HG03558 (cell line): Measurements from ENCODE around the gene POU5F1.

Experiments
- ATAC-seq: cut with Tn5 transposase; IDR thresholded peaks from one replicate; pipeline ENCODE4 v1.9.1; 2021; ENCODE audit warnings: moderate number of reproducible peaks; ENCODE audit not compliant: unreplicated experiment; ENCODE audit errors: extremely low read depth

Gene POU5F1

GRCh38 chr6:31144296-31144969 lies 26.0 kb downstream of the POU5F1 start:
- no peak for ATAC-seq

- no peak for ATAC-seq
These were observed 27.3 kb downstream of the POU5F1 start for GRCh38 chr6:31143148-31143547.

DNA sequence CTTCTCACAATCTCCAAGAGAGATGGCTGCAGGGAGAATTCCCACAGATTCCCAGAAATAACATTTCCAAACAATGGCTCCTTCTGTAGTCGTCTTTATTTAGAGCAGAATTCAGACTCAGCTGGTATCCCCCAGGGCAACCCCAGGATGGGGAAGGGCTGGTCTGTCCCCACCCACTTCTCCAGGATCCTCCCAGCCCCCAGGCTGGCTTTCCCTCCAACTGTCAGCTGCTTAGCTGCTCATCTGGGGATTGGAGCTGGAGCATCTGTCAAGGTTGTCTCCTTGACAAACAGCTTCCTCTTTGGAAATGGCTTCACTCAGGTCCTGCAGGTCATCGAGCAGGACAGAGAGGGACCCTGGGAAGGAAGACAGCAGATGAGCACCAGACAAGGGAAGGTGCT lies 28.1 kb downstream of the POU5F1 start:
- no peak for ATAC-seq

DNA sequence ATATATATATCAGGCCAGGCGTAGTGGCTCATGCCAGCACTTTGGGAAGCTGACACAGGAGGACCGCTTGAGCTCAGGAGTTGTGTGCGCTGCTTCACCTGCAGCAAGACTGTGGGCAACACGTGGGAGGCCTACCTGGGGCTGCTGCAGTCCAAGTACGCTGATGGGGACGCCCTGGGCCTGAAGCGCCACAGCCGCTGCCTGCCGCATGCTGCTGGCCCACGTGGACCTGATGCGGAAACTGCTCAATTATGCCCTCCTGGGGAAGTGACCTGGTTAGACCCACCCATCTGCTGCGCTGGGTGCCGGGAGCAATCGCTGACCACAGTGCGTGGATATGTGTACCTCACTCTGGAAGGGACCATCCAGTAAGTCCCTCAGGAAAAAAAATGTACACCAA lies 29.8 kb downstream of the POU5F1 start:
- ATAC-seq = no peak

DNA sequence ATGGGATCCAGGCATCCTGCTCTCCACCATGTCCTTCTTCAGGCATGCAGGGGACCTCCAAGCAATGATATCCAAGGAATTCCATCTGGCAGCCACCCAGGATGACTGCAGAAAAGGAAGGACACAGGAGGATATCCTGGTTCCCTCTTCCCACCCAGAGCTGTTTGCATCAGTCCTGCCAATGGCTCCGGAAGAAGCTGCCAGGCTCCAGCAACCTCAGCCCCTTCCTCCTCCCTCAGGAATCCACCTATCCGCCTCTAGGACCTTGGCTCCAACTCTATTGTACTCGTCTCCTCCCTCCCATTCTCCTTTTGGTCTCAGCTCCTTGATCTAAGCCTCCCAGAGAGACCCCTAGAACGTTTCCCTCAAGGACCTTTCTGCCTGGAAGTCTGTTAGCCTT lies 30.9 kb downstream of the POU5F1 start:
- no peak for ATAC-seq

GRCh38 chr6:31138982-31139381 lies 31.5 kb downstream of the POU5F1 start, which contains the start of gene PSORS1C2:
Gene PSORS1C2, minus strand, starts transcription at chr6:31139066. Its CDS starts 40 bp downstream, at chr6:31139026.
- no peak for ATAC-seq

DNA sequence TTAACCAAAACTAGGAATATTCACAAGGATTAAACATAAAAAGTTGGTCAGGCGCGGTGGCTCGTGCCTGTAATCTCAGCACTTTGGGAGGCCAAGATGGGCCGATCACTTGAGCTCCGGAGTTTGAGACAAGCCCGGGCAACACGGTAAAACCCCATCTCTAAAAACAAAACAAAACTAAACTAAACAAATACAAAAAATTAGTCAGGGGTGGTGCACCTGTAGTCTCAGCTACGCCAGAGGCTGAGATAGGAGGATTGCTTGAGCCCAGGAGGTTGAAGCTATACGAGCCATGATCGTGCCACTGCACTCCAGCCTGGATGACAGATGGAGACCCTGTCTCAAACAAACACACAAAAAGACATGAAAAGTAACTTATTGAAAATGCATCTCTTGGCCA lies 34.8 kb downstream of the POU5F1 start:
- ATAC-seq = no peak

GRCh38 chr6:31132806-31133205 lies 37.7 kb downstream of the POU5F1 start:
- ATAC-seq = no peak

- ATAC-seq = no peak
These were observed 38.9 kb downstream of the POU5F1 start for GRCh38 chr6:31131595-31131994.

GRCh38 chr6:31130751-31131150 lies 39.7 kb downstream of the POU5F1 start:
- no peak for ATAC-seq

DNA sequence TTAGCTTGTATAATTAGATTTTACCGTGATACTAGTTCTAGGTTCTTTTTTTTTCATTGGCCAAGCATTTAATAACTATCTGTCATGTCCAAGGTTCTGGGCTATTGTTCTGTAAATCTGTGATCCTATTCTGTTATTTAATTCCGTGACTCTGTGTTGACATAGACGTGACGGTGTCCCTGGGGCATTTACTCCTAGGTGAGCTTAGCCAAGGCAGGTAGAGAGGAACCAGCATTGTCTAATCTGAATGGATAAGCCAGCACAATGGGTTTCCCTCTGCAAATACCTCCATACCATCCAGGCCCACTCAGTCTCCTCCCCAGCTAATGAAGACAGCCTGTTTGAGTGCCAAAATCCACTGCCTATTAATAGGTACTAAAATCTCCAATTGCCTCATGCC lies 41.4 kb downstream of the POU5F1 start:
- ATAC-seq = no peak

DNA sequence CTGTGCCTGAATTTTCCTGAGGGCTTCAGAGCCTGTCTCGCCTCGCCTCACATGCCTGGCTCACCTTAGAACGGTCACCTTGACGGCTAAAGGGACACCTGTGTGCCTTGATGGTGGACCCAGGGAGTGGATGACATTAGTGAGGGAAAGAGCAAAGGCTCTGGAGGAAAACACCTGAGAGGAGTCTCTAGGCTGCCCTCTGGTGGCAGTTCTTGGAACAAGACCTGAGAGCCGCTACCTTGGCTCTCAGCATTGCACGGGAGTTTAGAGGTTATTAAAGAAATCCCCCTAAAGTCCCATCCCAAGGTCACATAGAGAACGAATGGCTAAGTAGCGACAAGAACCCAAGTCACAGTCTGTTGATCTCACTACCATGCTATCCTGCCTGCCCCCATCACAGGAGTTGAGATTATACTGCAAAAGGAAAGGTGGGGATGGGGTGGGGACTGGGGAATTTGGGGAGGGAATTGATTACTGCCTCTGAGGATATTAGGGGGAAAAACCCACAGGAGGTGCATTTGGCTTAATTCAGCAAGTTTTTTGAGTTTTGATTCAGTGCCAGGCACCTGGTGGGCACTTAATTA lies 42.3 kb downstream of the POU5F1 start:
- no peak for ATAC-seq

DNA sequence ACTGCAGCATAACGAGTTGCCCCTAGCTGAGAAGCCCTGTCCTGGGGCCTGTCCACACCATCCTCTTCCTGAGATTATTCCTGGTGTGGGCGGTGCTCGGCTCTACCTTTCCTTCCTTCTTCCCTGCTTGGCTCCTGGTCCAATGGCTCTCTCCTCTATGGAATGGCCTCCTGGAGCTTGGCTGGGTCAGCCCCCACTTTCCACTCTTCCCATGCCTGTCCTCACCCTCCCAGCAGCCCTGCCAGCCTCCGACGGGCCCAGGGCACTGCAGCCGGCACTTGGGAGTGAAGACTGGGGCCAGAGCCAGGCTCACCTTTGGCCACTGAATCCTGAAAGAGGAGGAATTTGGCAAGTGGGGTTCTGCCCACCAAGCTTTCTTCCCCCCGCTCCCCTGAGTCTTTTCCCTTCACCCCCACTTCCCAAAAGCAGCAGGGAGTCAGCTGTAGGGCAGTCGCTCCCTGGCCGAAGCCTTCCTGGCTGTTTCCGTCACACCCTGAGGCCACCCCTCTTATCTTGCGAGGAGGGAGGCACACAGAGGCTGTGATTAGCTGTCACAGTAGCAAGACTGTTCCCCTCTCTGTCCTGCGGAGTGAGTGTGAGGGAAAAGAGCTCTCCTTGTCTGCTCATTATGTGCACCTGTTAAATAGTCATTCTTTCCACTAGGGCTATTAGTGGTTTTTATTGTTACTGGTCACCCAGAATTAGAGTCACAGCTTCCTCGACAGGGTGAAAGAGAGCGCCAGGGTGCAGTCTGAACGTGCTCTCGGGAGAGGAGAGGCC lies 43.9 kb downstream of the POU5F1 start:
- ATAC-seq = no peak

GRCh38 chr6:31125586-31126363 lies 44.7 kb downstream of the POU5F1 start:
- ATAC-seq = no peak

- ATAC-seq = no peak
These were observed 45.3 kb downstream of the POU5F1 start for GRCh38 chr6:31125162-31125561.

- ATAC-seq = no peak
These were observed 47.4 kb downstream of the POU5F1 start for GRCh38 chr6:31122791-31123706.

DNA sequence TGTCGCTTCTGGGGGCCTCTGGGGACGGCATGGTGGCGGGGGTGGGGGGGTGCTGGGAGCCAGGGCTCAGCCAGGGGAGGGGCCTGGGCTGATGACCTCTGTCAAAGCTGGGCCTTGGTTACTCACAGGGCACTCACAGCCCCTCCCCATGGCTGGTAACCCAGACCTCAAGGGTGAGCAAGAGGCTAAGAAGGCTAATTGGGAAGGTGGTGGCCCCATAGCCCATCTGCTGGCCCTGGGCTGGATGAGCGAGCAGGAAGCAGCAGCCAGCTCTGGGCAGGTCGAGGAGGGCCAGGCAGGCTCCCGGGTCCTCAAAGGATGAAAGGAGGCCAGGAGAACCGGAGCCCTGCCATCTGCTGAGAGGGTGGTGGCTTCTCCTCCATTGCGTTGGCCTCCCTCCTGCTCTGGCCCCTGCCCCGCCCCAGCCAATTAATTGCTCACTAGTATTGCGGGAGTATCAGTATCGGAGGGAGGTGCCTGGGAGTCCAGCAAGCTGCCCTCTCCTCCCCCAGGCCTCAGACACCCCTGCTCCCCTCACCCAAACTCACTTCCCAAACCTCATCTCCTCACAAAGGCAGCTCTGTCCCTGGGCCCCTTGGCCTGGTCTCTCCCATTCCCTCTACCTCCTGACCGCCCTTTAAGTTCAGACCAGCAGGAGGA lies 49.2 kb downstream of the POU5F1 start:
- no peak for ATAC-seq

DNA sequence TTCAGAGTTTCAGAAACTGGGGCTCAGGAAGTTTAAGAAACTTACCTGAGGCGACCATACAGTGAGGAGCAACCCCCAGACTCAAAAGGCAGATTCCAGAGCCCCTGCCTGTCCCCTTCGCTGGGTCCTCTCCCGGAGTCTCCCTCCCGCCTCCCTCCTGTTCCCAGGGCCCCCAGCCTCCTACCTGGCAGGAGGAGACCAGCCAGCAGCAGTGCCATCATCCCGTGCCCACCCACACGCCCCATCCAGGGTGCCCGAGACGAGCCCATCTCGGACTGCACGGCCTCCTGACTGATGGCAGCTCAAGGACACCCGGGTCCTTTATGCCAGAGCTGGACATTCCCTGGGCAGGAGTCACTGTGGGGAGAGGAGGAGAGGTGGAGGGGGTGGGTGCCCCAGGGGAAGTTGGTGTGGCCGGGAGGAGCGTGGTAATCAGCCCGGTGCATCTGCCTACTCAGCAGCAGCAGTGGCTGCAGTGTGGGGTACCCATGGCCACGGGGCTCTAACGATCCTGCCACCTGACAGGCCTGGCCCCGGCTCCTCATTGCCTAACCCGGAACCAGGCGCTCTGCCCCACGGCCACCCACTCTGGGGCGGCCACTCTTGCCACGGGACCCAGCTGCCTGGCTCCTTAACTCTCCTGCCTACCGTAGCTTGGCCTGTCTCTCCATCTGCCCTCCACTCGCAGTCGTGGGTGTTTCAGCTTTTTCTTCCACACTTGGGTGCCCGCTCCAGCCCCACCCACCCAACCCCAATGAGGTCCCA lies 50.1 kb downstream of the POU5F1 start, which contains the start of gene CDSN:
Gene CDSN (minus strand): TSS at position 296 of the 765 bp plus-strand sequence. CDS start 27 bp downstream, at position 269.
- no peak for ATAC-seq
